ENCODE data around the gene ROR1.

GRCh38 chr1:64140596-64140995, 366.8 kb downstream of the ROR1 start:
- TF ChIP-seq CTCF (conservative IDR thresholded peaks at IDR 0.05 in 1 of 2, IDR thresholded peaks at IDR 0.05 in 1 of 2; ENCODE audit: low read depth in 1 of 2, low read length in 2 of 2), result no peak
- no peak for TF ChIP-seq EZH2 (IDR thresholded peaks at IDR 0.05; ENCODE audit: low read length, missing control alignments)
